Endothelial cell of umbilical vein (primary cell): ENCODE measurements around the gene TBC1D10B.

Source experiments
- EZH2 ChIP-seq: IDR thresholded peaks from 2 replicates; pipeline ENCODE4 v1.6.1; 2012; ENCODE audit warnings: borderline replicate concordance, low read depth, mild to moderate bottlenecking, moderate library complexity, low read length, inconsistent platforms; ENCODE audit not compliant: severe bottlenecking
- FOS ChIP-seq: IDR thresholded peaks from 2 replicates; pipeline ENCODE4 v1.6.1; 2011; ENCODE audit warnings: mild to moderate bottlenecking, low read length, moderate library complexity, borderline replicate concordance; ENCODE audit not compliant: insufficient read depth
- GATA2 ChIP-seq: IDR thresholded peaks from 2 replicates; pipeline ENCODE4 v1.7.0; 2011; ENCODE audit warnings: low read depth, mild to moderate bottlenecking, moderate library complexity, mixed read lengths, low read length; ENCODE audit not compliant: insufficient read length, insufficient read depth
- MYC ChIP-seq: IDR thresholded peaks from one replicate; pipeline ENCODE4 v1.6.1; 2011; ENCODE audit warnings: mild to moderate bottlenecking, low read depth, low read length
- POLR2A ChIP-seq: IDR thresholded peaks from 2 replicates; pipeline ENCODE4 v1.6.1; 2012; ENCODE audit warnings: low read depth, mild to moderate bottlenecking, control low read depth, low read length
- POLR2AphosphoS5 ChIP-seq: IDR thresholded peaks from 2 replicates; pipeline ENCODE4 v1.6.1; 2012; ENCODE audit warnings: low read depth, mild to moderate bottlenecking, control low read depth, low read length, moderate library complexity; ENCODE audit not compliant: insufficient read depth
- TF ChIP-seq, protein P1 (sequence below), 2 donors: IDR thresholded peaks; 1 replicate in 1 of 2; 2 replicates in 1 of 2; pipeline ENCODE4 v1.5.1; 2011; ENCODE audit warnings: low read length in 2 of 2, mild to moderate bottlenecking in 2 of 2, moderate library complexity in 2 of 2, control low read depth in 1 of 2, inconsistent platforms in 1 of 2, low read depth in 1 of 2; ENCODE audit not compliant: insufficient read depth in 1 of 2; ENCODE audit errors: extremely low read depth in 1 of 2
- TF ChIP-seq, protein P2 (sequence below): IDR thresholded peaks from 2 replicates; pipeline ENCODE4 v1.6.1; 2011; ENCODE audit not compliant: insufficient read depth, insufficient read length

DNA sequence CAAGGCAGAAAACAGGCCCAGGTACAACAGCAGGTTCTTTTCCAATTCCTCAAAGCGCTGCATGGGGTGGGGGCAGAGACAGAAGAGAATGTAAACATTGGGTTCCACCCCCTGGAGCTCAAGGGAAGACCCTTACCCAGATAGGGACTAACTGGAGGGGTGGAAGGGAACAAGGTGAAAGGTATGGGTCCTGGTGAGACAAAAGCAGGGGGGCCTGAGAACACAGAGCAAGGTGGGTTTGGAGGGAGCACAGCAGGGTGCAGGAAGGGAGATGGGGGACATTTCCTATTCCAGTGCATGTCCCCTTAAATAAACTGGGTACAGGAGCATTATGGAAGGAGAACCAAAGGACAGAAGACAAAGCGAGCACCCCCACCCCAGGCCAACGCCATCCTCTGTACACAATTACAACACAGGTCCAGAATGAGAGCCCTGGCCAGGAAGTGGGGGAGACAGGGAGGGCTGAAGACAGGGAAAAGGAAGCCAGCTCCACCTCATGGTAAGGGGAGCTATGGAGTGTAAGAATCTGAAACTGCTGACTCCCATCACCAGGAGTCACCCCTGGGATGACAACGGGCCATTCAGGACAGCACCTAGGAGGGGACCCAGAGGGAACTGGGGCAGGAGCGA lies 13.1 kb downstream of the TBC1D10B start:
- TF ChIP-seq, protein P1, sequence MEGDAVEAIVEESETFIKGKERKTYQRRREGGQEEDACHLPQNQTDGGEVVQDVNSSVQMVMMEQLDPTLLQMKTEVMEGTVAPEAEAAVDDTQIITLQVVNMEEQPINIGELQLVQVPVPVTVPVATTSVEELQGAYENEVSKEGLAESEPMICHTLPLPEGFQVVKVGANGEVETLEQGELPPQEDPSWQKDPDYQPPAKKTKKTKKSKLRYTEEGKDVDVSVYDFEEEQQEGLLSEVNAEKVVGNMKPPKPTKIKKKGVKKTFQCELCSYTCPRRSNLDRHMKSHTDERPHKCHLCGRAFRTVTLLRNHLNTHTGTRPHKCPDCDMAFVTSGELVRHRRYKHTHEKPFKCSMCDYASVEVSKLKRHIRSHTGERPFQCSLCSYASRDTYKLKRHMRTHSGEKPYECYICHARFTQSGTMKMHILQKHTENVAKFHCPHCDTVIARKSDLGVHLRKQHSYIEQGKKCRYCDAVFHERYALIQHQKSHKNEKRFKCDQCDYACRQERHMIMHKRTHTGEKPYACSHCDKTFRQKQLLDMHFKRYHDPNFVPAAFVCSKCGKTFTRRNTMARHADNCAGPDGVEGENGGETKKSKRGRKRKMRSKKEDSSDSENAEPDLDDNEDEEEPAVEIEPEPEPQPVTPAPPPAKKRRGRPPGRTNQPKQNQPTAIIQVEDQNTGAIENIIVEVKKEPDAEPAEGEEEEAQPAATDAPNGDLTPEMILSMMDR (IDR thresholded peaks at IDR 0.05; ENCODE audit: extremely low read depth in 1 of 2, insufficient read depth in 1 of 2, low read depth in 1 of 2, low read length in 2 of 2): no peak
- TF ChIP-seq EZH2: no peak
- TF ChIP-seq, protein P2, sequence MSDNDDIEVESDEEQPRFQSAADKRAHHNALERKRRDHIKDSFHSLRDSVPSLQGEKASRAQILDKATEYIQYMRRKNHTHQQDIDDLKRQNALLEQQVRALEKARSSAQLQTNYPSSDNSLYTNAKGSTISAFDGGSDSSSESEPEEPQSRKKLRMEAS: no peak
- no peak for TF ChIP-seq POLR2AphosphoS5
- TF ChIP-seq POLR2A: no peak
- TF ChIP-seq GATA2: no peak
- TF ChIP-seq FOS: no peak
- TF ChIP-seq MYC: no peak
